IPS DF 6.9 (cell line): ENCODE results near the gene MTCL3.

Source experiments
- DNase-seq: peaks from one replicate; pipeline ENCODE4 v3.0.0-alpha.2; 2013; ENCODE audit warnings: low read depth, low spot score
- H3K27ac ChIP-seq: one replicate; pipeline ENCODE4 v1.5.1; 2013; ENCODE audit warnings: low read length, control low read depth
- H3K27me3 ChIP-seq: 2 replicates; pipeline ENCODE4 v1.6.1; 2013; ENCODE audit warnings: mild to moderate bottlenecking, low read length; ENCODE audit not compliant: control insufficient read depth, insufficient read depth
- H3K36me3 ChIP-seq: 2 replicates; pipeline ENCODE4 v1.6.1; 2013; ENCODE audit warnings: low read length; ENCODE audit not compliant: control insufficient read depth, insufficient read depth
- H3K4me1 ChIP-seq: 2 replicates; pipeline ENCODE4 v1.6.1; 2013; ENCODE audit warnings: low read length; ENCODE audit not compliant: control insufficient read depth, insufficient read depth
- H3K4me3 ChIP-seq: 2 replicates; pipeline ENCODE4 v1.5.1; 2013; ENCODE audit warnings: mild to moderate bottlenecking, low read length
- H3K9me3 ChIP-seq: 2 replicates; pipeline ENCODE4 v1.6.1; 2013; ENCODE audit warnings: low read length, inconsistent platforms; ENCODE audit not compliant: control insufficient read depth, insufficient read depth
- WGBS: extraction: QIAGEN DNeasy Blood & Tissue Kit; methylation state at CpG from one replicate; pipeline ENCODE4 v1.1.7; 2013; ENCODE audit warnings: mixed read lengths, missing lambda C conversion rate; ENCODE audit not compliant: insufficient read length, insufficient coverage; 5-methylcytosine and 5-hydroxymethylcytosine counted together

Gene MTCL3

DNA sequence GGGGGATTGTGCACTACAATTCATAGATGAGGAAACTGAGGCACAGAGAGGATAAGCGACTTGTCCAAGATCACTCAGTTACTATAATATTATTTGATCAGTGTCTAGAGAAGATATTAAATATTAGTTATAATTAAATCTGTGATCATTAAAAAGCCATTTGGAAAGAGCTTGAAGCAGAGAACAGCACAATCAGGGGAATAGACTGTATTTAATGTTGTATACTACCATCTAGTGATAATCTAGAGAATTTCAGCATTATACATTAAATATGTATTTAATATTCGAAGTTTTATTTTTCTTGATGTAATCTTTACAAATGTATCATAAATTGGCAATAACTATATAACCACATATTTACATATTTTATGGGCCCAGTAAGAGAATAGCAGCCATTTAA lies 20.1 kb upstream of the MTCL3 start:
- Histone ChIP-seq H3K4me1 (no peaks in the 10 kb centered on the region), H3K9me3 (no peaks in the 10 kb centered on the region), H3K27ac (no peak overlapping the region), H3K27me3 (no peaks in the 10 kb centered on the region), H3K4me3 (no peak overlapping the region), H3K36me3 (no peaks in the 10 kb centered on the region)
- WGBS, result no CpG with 5 or more reads among the region's 2 CpGs
- DNase-seq, result no peak

DNA sequence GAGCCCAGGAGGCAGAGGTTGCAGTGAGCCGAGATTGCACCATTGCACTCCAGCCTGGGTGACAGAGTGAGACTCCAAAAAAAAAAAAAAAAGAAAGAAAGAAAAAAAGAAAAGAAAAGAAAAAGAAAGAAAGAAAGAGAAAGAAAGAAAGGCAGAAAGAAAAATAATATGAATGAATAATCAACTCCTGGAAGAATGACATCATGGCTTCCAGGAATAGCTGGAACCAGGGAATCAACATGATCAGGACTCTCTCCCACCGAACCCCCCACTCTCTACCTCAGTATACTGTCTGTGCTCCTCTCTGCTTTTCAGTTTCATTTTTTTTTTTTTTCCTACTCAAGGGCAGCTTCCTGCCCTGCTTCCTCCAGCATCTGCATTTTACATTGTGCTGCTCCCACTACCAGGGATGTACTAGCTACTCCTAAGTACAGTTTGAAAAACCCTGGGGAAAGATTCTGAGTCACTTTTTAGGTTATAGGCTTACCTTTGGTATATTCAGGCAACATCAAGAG lies 19.7 kb upstream of the MTCL3 start:
- no peaks in the 10 kb centered on the region for H3K9me3 ChIP-seq
- no peaks in the 10 kb centered on the region for H3K4me1 ChIP-seq
- no peaks in the 10 kb centered on the region for H3K36me3 ChIP-seq
- H3K27me3 ChIP-seq, result no peaks in the 10 kb centered on the region
- no CpG with 5 or more reads among the region's 2 CpGs for WGBS
- H3K4me3 ChIP-seq, result no peak overlapping the region
- no peak overlapping the region for H3K27ac ChIP-seq
- DNase-seq, result no peak

DNA sequence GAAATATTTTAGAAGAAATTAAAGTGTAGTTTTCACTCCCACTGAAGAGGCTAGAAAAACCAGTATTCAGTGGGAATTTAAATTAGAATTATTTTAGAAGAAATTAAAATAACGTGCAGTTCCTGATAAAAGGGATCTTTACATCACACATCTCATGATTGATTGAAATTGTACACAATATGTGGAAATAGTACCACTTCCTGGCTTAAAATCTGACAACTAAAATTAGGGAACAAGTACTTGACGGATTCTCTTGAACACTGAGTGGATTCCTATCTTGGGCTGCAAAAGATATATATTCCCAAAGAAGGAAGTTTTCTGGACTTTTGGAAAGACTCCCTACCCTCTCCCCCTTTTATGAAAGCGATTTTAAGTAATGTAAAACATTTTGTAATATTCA lies 14.6 kb upstream of the MTCL3 start:
- no CpG with 5 or more reads among the region's 3 CpGs for WGBS
- no peaks in the 10 kb centered on the region for H3K27me3 ChIP-seq
- no peak overlapping the region for H3K27ac ChIP-seq
- DNase-seq, result no peak
- no peak overlapping the region for H3K4me3 ChIP-seq
- no peaks in the 10 kb centered on the region for H3K36me3 ChIP-seq
- no peaks in the 10 kb centered on the region for H3K4me1 ChIP-seq
- no peaks in the 10 kb centered on the region for H3K9me3 ChIP-seq

DNA sequence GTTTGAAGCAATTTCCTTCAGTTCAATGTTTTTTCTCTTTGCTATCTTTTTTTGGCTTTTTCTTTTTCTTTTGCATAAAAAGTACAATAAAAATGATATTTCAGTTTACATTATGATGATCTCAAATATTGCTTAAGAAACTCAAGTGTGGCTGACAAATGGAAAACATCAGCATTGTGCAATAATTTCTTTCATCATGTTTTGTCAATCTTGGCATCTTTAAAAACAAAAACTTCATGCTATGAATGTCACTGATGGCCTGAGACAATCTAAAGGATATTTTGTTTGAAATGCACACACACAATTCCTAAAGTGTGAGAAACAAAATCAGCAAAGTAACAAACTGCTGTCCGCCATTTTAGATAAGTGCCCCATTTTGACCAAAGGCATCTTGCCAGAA lies 13.9 kb upstream of the MTCL3 start:
- H3K4me1 ChIP-seq, result no peaks in the 10 kb centered on the region
- no peak overlapping the region for H3K4me3 ChIP-seq
- no peak overlapping the region for H3K27ac ChIP-seq
- no peaks in the 10 kb centered on the region for H3K36me3 ChIP-seq
- WGBS, result no CpG with 5 or more reads among the region's 1 CpG
- DNase-seq, result no peak
- H3K9me3 ChIP-seq, result no peaks in the 10 kb centered on the region
- no peaks in the 10 kb centered on the region for H3K27me3 ChIP-seq

DNA sequence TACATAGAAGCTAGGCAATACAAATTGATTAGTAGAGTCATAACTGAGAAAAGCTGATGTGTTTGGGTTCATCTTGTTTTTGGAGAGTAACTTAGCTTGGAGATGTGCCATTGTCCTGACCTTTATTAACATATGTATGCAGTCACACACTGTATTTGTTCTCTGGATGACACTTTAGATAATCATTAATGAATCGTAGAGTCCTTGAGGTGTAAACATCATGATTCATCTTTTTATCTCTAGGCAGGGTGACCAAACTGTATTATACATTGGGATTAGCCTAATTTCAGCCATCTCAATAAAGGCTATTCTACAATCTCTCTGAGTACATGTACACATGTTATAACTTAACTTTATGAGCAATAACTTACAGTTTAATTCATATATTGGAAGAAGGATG lies 3.6 kb upstream of the MTCL3 start:
- DNase-seq, result no peak
- Histone ChIP-seq H3K4me3 (no peak overlapping the region), H3K36me3 (no peaks in the 10 kb centered on the region), H3K27ac (no peak overlapping the region), H3K27me3 (no peaks in the 10 kb centered on the region), H3K9me3 (no peaks in the 10 kb centered on the region), H3K4me1 (no peaks in the 10 kb centered on the region)
- no CpG with 5 or more reads among the region's 1 CpG for WGBS

DNA sequence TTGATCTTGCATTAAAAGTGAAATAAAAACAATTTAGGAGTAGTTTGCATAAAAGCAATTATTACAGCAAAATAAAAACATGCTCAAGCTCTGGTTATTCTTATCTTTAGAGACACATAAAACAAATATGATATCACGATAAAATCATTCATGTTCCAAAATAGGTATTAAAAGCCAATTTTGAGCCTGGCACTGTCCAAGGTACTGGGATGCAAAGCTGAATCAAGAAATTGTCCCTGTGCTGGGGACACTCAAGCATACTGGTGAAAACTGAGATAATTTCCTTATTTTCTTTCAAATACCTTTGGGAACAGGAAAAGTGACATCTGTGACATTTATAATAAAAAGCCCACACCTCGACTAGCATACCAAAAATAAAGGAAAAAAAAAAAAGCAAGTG lies 931 bp upstream of the MTCL3 start:
- Histone ChIP-seq H3K9me3 (no peaks in the 10 kb centered on the region), H3K27ac (no peak overlapping the region), H3K27me3 (no peaks in the 10 kb centered on the region), H3K4me3 (no peak overlapping the region), H3K36me3 (no peaks in the 10 kb centered on the region), H3K4me1 (no peaks in the 10 kb centered on the region)
- DNase-seq, result no peak
- WGBS, result no CpG with 5 or more reads among the region's 2 CpGs

DNA sequence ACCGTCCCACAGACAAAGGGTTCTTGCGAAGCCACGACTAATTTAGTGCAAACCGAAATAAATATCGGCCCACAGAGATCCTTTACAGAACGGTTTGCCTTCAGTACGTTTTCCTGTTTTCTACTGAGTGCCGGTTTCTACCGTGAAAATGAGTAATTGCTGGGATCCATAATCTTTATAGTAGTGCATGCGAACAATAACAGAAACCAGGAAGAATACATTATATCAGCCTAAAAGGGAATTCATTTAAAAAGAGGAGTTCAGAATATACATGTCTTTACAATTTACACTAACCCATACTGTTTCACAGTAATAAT lies 292 bp upstream of the MTCL3 start:
- H3K27me3 ChIP-seq, result 0 out of 2 replicates have a peak, but pooled peaks cover under 1% of the 10 kb centered on the region
- H3K4me1 ChIP-seq, result peaks cover 2% of the 10 kb centered on the region; the same call in 1 of the 2 replicates
- H3K36me3 ChIP-seq, result no peaks in the 10 kb centered on the region
- peak overlapping the region; percentile 73; the same call in 1 of the 2 replicates for H3K4me3 ChIP-seq
- WGBS, result no CpG with 5 or more reads among the region's 10 CpGs
- no peak overlapping the region for H3K27ac ChIP-seq
- no peak for DNase-seq
- H3K9me3 ChIP-seq, result no peaks in the 10 kb centered on the region

DNA sequence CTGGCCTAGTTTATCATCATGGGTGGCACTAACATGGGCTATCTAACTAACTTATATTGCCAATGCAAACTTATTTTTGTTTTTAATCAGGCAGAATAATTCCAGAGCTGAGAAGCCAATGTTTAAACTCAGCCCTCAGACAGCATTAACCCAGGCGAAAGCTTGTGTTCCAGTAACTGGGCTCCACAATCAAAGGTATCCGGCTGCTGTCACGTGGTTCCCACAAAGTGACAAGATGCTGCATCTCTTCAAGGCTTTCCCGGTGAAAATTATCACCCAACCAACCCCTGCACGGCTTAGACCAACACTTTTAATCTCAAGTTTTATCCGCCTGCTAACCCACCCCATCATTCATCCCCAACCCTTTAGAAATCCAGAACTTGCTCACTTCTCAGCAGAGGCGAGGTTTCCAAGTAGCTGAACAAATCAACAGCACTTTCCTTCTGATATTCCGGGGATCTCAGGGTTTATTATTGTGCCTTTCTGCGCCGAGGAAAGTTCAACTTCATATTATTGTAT lies 885 bp downstream of the MTCL3 start:
- H3K36me3 ChIP-seq, result no peaks in the 10 kb centered on the region
- H3K4me1 ChIP-seq, result peaks cover 3% of the 10 kb centered on the region; the same call in 1 of the 2 replicates
- H3K27ac ChIP-seq, result no peak overlapping the region
- DNase-seq, result no peak
- no peaks in the 10 kb centered on the region for H3K9me3 ChIP-seq
- H3K27me3 ChIP-seq, result 0 out of 2 replicates have a peak, but pooled peaks cover 1% of the 10 kb centered on the region
- no CpG with 5 or more reads among the region's 10 CpGs for WGBS
- peak overlapping the region; percentile 73; the same call in 1 of the 2 replicates for H3K4me3 ChIP-seq

DNA sequence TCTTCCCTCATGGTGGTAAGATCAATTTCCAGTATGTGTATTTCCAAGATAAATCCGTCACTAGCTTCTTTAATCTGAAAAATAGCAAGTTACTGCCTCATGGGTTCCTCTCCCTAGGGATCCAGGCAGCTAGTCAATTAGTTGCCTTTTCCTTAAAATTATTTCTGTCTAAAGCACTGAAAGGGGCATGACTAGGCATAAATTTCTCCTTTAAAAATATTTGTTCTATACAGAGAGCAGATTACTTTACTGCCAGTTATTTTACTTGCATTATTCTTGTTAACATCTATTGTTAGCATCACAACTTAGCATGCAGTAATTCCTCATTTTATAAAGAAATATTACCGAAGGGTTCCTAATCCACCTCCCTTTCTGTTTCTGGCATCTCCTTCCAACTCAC lies 1.4 kb downstream of the MTCL3 start:
- WGBS, result no CpG with 5 or more reads among the region's 2 CpGs
- peak overlapping the region; percentile 0; the same call in 1 of the 2 replicates for H3K4me3 ChIP-seq
- no peaks in the 10 kb centered on the region for H3K36me3 ChIP-seq
- 0 out of 2 replicates have a peak, but pooled peaks cover 1% of the 10 kb centered on the region for H3K27me3 ChIP-seq
- H3K9me3 ChIP-seq, result no peaks in the 10 kb centered on the region
- no peak for DNase-seq
- no peak overlapping the region for H3K27ac ChIP-seq
- H3K4me1 ChIP-seq, result peaks cover 3% of the 10 kb centered on the region; the same call in 1 of the 2 replicates

DNA sequence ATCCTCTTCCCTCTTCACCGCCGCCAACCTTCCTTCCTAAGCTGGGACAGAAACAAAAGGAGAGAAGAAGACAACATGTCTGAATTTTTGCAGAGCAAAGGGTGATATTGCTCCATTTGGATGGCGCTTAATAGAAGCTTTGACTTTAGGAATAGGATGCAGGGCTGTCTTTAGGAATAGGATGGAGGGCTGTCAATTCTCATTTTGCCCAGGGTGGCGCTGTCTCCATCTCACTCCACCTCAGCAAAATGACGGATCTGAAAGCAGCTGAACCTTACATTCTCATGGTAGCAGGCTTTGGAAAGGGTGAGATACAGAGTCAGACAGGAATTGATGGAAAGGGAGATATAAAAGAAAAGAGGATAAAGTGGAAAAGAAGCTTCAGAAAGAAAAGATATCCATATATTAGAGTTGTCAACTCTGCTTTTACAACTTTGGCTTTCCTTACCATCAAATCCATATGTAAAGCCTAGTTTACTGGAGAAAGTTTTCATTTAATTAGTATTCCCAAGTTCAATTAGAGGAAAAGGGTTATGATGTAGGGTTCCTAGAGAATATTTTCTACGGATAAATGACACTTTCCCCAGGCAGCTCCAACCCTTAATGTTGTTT lies 2.4 kb downstream of the MTCL3 start:
- Histone ChIP-seq H3K27ac (no peak overlapping the region), H3K9me3 (no peaks in the 10 kb centered on the region), H3K4me1 (peaks cover 3% of the 10 kb centered on the region; the same call in 1 of the 2 replicates), H3K27me3 (0 out of 2 replicates have a peak, but pooled peaks cover 1% of the 10 kb centered on the region), H3K36me3 (no peaks in the 10 kb centered on the region; the same call in 1 of the 2 replicates), H3K4me3 (peak overlapping the region; percentile 33; the same call in 1 of the 2 replicates)
- DNase-seq, result peak; percentile 57
- WGBS, result no CpG with 5 or more reads among the region's 6 CpGs
